Liver (tissue), 9 donors: ENCODE measurements around the gene ATP2A1. TPM values are rescaled to one million over a fixed set of nuclear protein-coding genes. Genes with fewer than 3 reads are reported as not detected.
"Not testable (repeated sequence)": the region's sequence is repeated elsewhere in the genome, so short reads cannot be mapped to it uniquely, and the experiment has no call there.

Experiments used
- DNase-seq: peaks from one replicate; pipeline ENCODE4 v3.0.0-alpha.2; 2017; ENCODE audit warnings: low spot score
- H3K27ac ChIP-seq, 2 donors: one replicate each; pipeline ENCODE4 v1.7.0; 2013; ENCODE audit warnings: inconsistent platforms in 2 of 2, low read length in 2 of 2, control low read depth in 1 of 2, low read depth in 1 of 2, mild to moderate bottlenecking in 1 of 2
- H3K27me3 ChIP-seq, 4 donors: one replicate each; pipeline versions ENCODE4 v1.6.1 to v1.7.0; 2013; ENCODE audit warnings: low read length in 3 of 4, inconsistent platforms in 1 of 4, mild to moderate bottlenecking in 1 of 4, moderate library complexity in 1 of 4; ENCODE audit not compliant: control insufficient read depth in 4 of 4, insufficient read depth in 4 of 4
- H3K36me3 ChIP-seq, 4 donors: one replicate each; pipeline versions ENCODE4 v1.6.1 to v1.7.0; 2013; ENCODE audit warnings: low read length in 3 of 4, mild to moderate bottlenecking in 3 of 4, low read depth in 1 of 4, moderate library complexity in 1 of 4; ENCODE audit not compliant: control insufficient read depth in 4 of 4, insufficient read depth in 3 of 4
- H3K4me1 ChIP-seq, 4 donors: one replicate each; pipeline versions ENCODE4 v1.6.1 to v1.7.0; 2013; ENCODE audit warnings: low read length in 3 of 4, mild to moderate bottlenecking in 3 of 4, moderate library complexity in 1 of 4; ENCODE audit not compliant: control insufficient read depth in 4 of 4, insufficient read depth in 4 of 4
- H3K4me3 ChIP-seq, 3 donors: one replicate each; pipeline versions ENCODE4 v1.6.1 to v1.7.0; 2013; ENCODE audit warnings: low read length in 3 of 3, control low read depth in 1 of 3, low read depth in 1 of 3, mild to moderate bottlenecking in 1 of 3
- H3K9ac ChIP-seq, 2 donors: one replicate each; pipeline ENCODE4 v1.7.0; 2013; ENCODE audit warnings: low read length in 2 of 2, mild to moderate bottlenecking in 2 of 2, moderate library complexity in 2 of 2, control low read depth in 1 of 2, low read depth in 1 of 2
- H3K9me3 ChIP-seq, 4 donors: one replicate each; pipeline versions ENCODE4 v1.6.1 to v1.7.0; 2013; ENCODE audit warnings: low read length in 3 of 4; ENCODE audit not compliant: control insufficient read depth in 4 of 4
- EGR1 ChIP-seq, 2 donors: IDR thresholded peaks; 2 replicates each; pipeline ENCODE4 v1.6.1; 2016 to 2018; ENCODE audit warnings: antibody characterized with exemption in 2 of 2, low read depth in 2 of 2
- FOXA1 ChIP-seq: IDR thresholded peaks from 2 replicates; pipeline ENCODE4 v1.6.1; 2016; ENCODE audit warnings: antibody characterized with exemption
- FOXA2 ChIP-seq: IDR thresholded peaks from 2 replicates; pipeline ENCODE4 v1.6.1; 2016; ENCODE audit warnings: antibody characterized with exemption
- GABPA ChIP-seq, 2 donors: IDR thresholded peaks in 1 of 2; conservative IDR thresholded peaks in 1 of 2; 2 replicates each; pipeline ENCODE4 v1.6.1; 2016; ENCODE audit warnings: antibody characterized with exemption in 2 of 2, mild to moderate bottlenecking in 1 of 2, moderate library complexity in 1 of 2
- HNF4A ChIP-seq, 2 donors: conservative IDR thresholded peaks; 2 replicates each; pipeline ENCODE4 v1.6.1; 2016; ENCODE audit warnings: antibody characterized with exemption in 2 of 2, mild to moderate bottlenecking in 2 of 2
- JUND ChIP-seq, 2 donors: IDR thresholded peaks; 2 replicates each; pipeline ENCODE4 v1.6.1; 2016; ENCODE audit warnings: antibody characterized with exemption in 2 of 2
- NR2F2 ChIP-seq: IDR thresholded peaks from 2 replicates; pipeline ENCODE4 v1.6.1; 2016; ENCODE audit warnings: antibody characterized with exemption
- RAD21 ChIP-seq, 2 donors: IDR thresholded peaks; 2 replicates each; pipeline ENCODE4 v1.6.1; 2016; ENCODE audit warnings: antibody characterized with exemption in 2 of 2, mild to moderate bottlenecking in 2 of 2
- RXRA ChIP-seq, 2 donors: IDR thresholded peaks; 2 replicates each; pipeline ENCODE4 v1.6.1; 2017 to 2018; ENCODE audit warnings: antibody characterized with exemption in 2 of 2, mild to moderate bottlenecking in 1 of 2
- SP1 ChIP-seq: IDR thresholded peaks from 2 replicates; pipeline ENCODE4 v1.6.1; 2018; ENCODE audit warnings: antibody characterized with exemption, mild to moderate bottlenecking
- TAF1 ChIP-seq: conservative IDR thresholded peaks from 2 replicates; pipeline ENCODE4 v1.6.1; 2016; ENCODE audit warnings: antibody characterized with exemption, mild to moderate bottlenecking
- YY1 ChIP-seq: IDR thresholded peaks from 2 replicates; pipeline ENCODE4 v1.6.1; 2016; ENCODE audit warnings: antibody characterized with exemption, mild to moderate bottlenecking
- ZBTB33 ChIP-seq: IDR thresholded peaks from 2 replicates; pipeline ENCODE4 v1.6.1; 2016; ENCODE audit warnings: antibody characterized with exemption
- WGBS: extraction: QIAGEN DNeasy Blood & Tissue Kit; methylation state at CpG from one replicate; pipeline ENCODE4 v1.1.7; 2013; 5-methylcytosine and 5-hydroxymethylcytosine counted together
- polyA plus RNA-seq, 2 donors: library from polyadenylated mRNA; stranded (reverse) in 1 of 2; unstranded in 1 of 2; fragments of 200-250 nt in 1 of 2; fragments of >200 nt in 1 of 2; fragmentation: Nextera tagmentation in 1 of 2; extraction: Ambion mirVana in 1 of 2; gene quantifications; one replicate each; pipeline versions ENCODE4 v1.2.1 to v1.2.3, GENCODE V29; 2013 to 2015
- total RNA-seq, 2 donors: library from RNA; depleted of rRNA; stranded (reverse); fragments of >200 nt; gene quantifications; one replicate each; pipeline ENCODE4 v1.2.3, GENCODE V29; 2014
- TF ChIP-seq, protein P1 (sequence below): IDR thresholded peaks from 2 replicates; pipeline ENCODE4 v1.6.1; 2016; ENCODE audit warnings: antibody characterized with exemption
- TF ChIP-seq, protein P2 (sequence below): IDR thresholded peaks from 2 replicates; pipeline ENCODE4 v1.6.1; 2016; ENCODE audit warnings: antibody characterized with exemption
- TF ChIP-seq, protein P3 (sequence below): IDR thresholded peaks from 2 replicates; pipeline ENCODE4 v1.6.1; 2016; ENCODE audit warnings: antibody characterized with exemption, mild to moderate bottlenecking
- TF ChIP-seq, protein P4 (sequence below): fragments of 150-350 bp; IDR thresholded peaks from 2 replicates; pipeline ENCODE4 v1.5.1; 2017; ENCODE audit warnings: improper control_type of control experiment, low read depth, low read length; ENCODE audit not compliant: missing input control
- donor health status: healthy.
- donor health status: healthy.
- donor health status: healthy.
- donor health status: healthy.
- donor health status: healthy.

Gene ATP2A1
- total and polyA plus RNA-seq, 4 donors = 0.07 to 0.23 (median 0.13) TPM

DNA sequence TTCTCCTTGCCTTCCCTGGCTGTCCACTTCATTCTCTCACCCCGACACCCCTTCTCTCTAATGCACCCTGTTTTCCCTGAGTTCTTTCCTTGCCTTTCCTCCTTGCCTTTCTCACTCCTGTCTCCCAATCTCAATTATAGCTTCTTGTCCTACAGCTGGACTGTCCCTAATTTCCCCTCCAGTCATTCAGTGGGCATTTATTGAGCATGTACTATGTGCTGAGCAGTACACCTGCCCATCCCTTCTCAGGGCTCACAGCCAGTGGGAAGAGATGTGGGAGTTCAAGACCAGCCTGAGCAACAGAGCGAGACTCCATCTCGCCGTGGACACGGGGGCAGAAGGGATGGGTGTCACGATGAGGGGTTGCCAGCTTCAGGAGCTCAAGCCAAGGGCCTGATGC is 5.8 kb downstream of the ATP2A1 start:
- Histone ChIP-seq H3K4me3 (no peak overlapping the region), H3K4me1 (peaks cover 2 to 12% (median 11%) of the 10 kb centered on the region in 4 donors), H3K9ac (no peak overlapping the region), H3K36me3 (peaks cover 0 to 2% (median 0%) of the 10 kb centered on the region in 4 donors), H3K9me3 (no peaks in the 10 kb centered on the region), H3K27ac (no peak overlapping the region), H3K27me3 (no peaks in the 10 kb centered on the region)
- 95% methylated on average over 6 of the region's 6 CpGs for WGBS
- DNase-seq = no peak
- TF ChIP-seq, protein P1, sequence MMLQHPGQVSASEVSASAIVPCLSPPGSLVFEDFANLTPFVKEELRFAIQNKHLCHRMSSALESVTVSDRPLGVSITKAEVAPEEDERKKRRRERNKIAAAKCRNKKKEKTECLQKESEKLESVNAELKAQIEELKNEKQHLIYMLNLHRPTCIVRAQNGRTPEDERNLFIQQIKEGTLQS = no peak
- TF ChIP-seq JUND (IDR thresholded peaks at IDR 0.05) (no peak), FOXA1 (no peak), EGR1 (IDR thresholded peaks at IDR 0.05; ENCODE audit: low read depth in 2 of 2) (no peak), TAF1 (no peak), SP1 (no peak), FOXA2 (no peak), HNF4A (conservative IDR thresholded peaks at IDR 0.05) (no peak), RXRA (IDR thresholded peaks at IDR 0.05) (no peak), ZBTB33 (no peak), GABPA (IDR thresholded peaks at IDR 0.05 in 1 of 2, conservative IDR thresholded peaks at IDR 0.05 in 1 of 2) (no peak)

- Histone ChIP-seq H3K4me1 (no peaks in the 10 kb centered on the region), H3K36me3 (peaks cover 0 to 2% (median 0%) of the 10 kb centered on the region in 4 donors), H3K4me3 (no peak overlapping the region), H3K9me3 (no peaks in the 10 kb centered on the region), H3K9ac (no peak overlapping the region), H3K27ac (no peak overlapping the region), H3K27me3 (no peaks in the 10 kb centered on the region)
- 88% methylated on average over 10 of the region's 10 CpGs for WGBS
- DNase-seq = no peak
- no peak for TF ChIP-seq NR2F2
- no peak for TF ChIP-seq ZBTB33
- TF ChIP-seq, protein P2, sequence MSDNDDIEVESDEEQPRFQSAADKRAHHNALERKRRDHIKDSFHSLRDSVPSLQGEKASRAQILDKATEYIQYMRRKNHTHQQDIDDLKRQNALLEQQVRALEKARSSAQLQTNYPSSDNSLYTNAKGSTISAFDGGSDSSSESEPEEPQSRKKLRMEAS = no peak
- TF ChIP-seq TAF1 = no peak
- TF ChIP-seq RXRA (IDR thresholded peaks at IDR 0.05) = no peak
- TF ChIP-seq, protein P1 = no peak
- no peak for TF ChIP-seq FOXA1
- TF ChIP-seq YY1 = no peak
- TF ChIP-seq, protein P3, sequence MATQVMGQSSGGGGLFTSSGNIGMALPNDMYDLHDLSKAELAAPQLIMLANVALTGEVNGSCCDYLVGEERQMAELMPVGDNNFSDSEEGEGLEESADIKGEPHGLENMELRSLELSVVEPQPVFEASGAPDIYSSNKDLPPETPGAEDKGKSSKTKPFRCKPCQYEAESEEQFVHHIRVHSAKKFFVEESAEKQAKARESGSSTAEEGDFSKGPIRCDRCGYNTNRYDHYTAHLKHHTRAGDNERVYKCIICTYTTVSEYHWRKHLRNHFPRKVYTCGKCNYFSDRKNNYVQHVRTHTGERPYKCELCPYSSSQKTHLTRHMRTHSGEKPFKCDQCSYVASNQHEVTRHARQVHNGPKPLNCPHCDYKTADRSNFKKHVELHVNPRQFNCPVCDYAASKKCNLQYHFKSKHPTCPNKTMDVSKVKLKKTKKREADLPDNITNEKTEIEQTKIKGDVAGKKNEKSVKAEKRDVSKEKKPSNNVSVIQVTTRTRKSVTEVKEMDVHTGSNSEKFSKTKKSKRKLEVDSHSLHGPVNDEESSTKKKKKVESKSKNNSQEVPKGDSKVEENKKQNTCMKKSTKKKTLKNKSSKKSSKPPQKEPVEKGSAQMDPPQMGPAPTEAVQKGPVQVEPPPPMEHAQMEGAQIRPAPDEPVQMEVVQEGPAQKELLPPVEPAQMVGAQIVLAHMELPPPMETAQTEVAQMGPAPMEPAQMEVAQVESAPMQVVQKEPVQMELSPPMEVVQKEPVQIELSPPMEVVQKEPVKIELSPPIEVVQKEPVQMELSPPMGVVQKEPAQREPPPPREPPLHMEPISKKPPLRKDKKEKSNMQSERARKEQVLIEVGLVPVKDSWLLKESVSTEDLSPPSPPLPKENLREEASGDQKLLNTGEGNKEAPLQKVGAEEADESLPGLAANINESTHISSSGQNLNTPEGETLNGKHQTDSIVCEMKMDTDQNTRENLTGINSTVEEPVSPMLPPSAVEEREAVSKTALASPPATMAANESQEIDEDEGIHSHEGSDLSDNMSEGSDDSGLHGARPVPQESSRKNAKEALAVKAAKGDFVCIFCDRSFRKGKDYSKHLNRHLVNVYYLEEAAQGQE = no peak
- TF ChIP-seq RAD21 (IDR thresholded peaks at IDR 0.05) = no peak
- TF ChIP-seq SP1 = no peak
- TF ChIP-seq, protein P4, sequence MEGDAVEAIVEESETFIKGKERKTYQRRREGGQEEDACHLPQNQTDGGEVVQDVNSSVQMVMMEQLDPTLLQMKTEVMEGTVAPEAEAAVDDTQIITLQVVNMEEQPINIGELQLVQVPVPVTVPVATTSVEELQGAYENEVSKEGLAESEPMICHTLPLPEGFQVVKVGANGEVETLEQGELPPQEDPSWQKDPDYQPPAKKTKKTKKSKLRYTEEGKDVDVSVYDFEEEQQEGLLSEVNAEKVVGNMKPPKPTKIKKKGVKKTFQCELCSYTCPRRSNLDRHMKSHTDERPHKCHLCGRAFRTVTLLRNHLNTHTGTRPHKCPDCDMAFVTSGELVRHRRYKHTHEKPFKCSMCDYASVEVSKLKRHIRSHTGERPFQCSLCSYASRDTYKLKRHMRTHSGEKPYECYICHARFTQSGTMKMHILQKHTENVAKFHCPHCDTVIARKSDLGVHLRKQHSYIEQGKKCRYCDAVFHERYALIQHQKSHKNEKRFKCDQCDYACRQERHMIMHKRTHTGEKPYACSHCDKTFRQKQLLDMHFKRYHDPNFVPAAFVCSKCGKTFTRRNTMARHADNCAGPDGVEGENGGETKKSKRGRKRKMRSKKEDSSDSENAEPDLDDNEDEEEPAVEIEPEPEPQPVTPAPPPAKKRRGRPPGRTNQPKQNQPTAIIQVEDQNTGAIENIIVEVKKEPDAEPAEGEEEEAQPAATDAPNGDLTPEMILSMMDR = no peak
- no peak for TF ChIP-seq GABPA (IDR thresholded peaks at IDR 0.05 in 1 of 2, conservative IDR thresholded peaks at IDR 0.05 in 1 of 2)
These were observed 8.7 kb downstream of the ATP2A1 start for GRCh38 chr16:28886945-28887344.

GRCh38 chr16:28890355-28890754 is 12.1 kb downstream of the ATP2A1 start:
- not testable (repeated sequence) for H3K9me3 ChIP-seq, H3K27ac ChIP-seq, H3K4me1 ChIP-seq, H3K4me3 ChIP-seq, DNase-seq, H3K36me3 ChIP-seq, H3K9ac ChIP-seq, H3K27me3 ChIP-seq
- WGBS = 97% methylated on average over 5 of the region's 5 CpGs
